CD4-positive, alpha-beta T cell treated with Interleukin-6 at 100 ng/mL for 8 hours (primary cell): ENCODE measurements around the gene EVX2.

Source experiments
- DNase-seq: peaks from one replicate; pipeline ENCODE4 v3.0.0-alpha.2; 2020; ENCODE audit warnings: mixed read lengths, low spot score

Gene EVX2

GRCh38 chr2:176066645-176067588 lies 16.8 kb downstream of the EVX2 start:
- DNase-seq, result no peak

DNA sequence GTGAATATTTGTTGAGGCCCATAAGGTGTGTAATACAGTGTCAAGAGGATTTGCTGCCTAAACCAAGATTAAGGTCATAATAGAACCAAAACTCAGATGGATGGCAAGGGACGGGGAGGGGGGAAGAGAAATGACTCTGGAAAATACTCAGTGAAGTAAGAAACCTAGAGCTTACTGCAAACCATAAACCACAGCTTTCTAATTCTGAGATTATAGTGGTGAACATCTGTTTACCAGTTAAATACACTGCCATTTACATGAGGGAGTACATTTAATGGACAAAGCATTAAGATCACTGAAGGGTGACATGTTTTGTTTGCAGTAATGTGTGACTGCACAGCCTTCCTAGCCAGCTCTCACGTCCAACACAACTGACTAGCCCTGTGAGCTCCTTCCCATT lies 19.8 kb downstream of the EVX2 start:
- DNase-seq, result no peak

DNA sequence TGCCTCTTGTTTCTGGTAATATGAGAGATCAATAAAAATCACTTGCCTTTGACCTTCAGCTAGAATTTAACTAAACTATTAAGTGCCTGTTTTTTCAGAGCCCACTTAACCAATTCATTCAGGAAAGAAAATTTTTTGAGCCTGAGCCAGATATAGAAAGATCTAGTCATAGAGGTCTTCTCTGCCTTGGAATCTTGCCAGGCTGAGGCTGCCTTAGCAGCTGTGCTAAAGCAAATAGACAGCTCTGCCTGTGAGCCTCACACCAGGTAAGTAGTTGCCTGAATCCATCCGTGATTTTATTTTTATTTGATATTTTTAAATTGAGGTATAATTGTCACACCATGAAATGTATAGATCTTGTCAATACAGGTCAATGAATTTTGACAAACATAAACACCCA lies 27.4 kb downstream of the EVX2 start:
- no peak for DNase-seq

GRCh38 chr2:176039375-176039774 lies 44.4 kb downstream of the EVX2 start:
- no peak for DNase-seq

- DNase-seq, result no peak
These were observed 45.1 kb downstream of the EVX2 start for GRCh38 chr2:176038694-176039093.

DNA sequence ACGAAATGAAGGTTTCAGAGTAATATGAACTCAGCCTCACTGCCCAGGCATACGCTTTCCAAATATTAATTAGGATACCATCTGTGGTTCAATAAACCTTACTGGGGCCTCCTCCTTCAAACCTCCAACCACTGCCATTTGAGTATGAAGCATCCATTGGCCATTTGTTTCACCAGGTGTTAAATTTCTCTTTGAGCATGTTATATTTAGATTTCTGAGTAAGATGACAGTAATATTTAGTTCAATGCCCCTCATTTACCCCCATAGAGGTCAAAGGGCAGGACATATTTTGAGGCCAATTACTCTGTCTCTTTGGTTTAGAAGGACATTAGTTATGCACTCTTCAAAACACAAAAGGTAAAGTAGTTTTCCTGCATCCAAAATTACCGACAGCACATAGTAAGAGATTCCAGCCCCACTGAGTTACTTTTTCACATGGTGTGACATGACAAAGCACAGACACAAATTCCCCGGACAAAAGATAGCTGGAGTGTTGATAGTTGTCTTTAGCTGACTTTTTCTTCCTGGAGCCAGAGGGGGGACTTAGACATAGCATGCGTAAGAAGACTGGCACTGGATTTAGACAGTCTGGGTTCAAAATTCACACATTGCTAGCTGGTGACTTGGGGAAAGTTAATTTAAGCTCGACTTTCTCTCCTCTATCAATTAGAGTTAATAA lies 48.6 kb downstream of the EVX2 start:
- no peak for DNase-seq

DNA sequence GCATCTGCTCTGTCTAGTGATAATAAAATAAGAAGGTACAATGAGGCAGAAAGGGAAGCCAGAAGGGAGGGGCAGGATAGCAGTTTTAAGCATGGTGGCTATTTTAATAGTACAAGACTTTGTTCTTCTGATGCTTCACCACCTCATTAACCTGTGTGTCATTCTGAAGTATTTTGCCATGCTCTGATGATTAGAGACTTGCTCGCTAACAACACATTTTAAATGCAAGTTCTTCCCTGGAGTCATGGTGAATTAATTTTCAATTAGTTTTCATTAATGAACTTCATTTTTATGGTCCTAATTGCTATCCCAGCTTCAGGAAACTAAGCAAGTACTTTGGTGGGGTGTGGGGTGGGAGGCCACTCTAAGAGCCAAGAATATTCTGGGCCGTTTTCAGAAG lies 56.0 kb downstream of the EVX2 start:
- DNase-seq, result no peak
